ENCODE results near the gene INPP5A. TPM values are rescaled to one million over a fixed set of nuclear protein-coding genes. Genes with fewer than 3 reads are reported as not detected.
A peak's percentile ranks its signal among the peaks of the same experiment; 100 is the strongest.
"Not testable (repeated sequence)": the region's sequence is repeated elsewhere in the genome, so short reads cannot be mapped to it uniquely, and the experiment has no call there.

INPP5A gene
- total RNA-seq, 4 donors from 2014 or later = 31.2 to 51.8 (median 41.5) TPM

DNA sequence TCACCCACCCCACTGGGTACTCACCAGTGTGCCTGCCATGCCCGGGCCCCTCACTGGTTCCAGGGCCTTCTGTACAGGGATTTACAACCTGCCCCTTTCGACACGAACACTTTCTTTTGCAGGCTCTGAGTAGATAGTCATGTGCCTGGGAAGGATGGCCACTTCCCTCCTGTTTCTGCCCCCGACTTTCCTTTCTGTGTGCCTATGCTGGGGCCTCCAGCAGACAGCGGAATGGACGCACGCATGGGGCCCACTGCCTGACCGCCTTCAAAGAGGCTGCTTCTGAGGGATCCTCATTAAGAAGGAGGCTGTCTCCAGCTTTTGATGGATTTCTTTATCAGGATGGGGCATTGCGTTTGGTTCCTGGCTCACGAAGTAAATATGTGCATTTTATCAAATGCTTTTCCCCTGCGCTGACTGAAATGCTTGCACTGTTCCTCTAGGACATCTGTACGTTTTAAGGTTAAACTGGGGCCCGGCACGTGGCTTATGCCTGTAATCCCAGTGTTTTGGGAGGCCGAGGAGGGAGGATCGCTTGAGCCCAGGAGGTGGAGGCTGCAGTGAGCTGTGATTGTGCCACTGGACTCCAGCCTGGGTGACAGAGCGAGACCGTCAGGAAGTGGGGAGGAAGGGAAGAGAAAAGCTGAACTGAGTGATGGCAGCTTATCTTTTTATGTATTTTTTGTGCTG is 277.7 kb downstream of the INPP5A start:
- TF ChIP-seq, protein P1, sequence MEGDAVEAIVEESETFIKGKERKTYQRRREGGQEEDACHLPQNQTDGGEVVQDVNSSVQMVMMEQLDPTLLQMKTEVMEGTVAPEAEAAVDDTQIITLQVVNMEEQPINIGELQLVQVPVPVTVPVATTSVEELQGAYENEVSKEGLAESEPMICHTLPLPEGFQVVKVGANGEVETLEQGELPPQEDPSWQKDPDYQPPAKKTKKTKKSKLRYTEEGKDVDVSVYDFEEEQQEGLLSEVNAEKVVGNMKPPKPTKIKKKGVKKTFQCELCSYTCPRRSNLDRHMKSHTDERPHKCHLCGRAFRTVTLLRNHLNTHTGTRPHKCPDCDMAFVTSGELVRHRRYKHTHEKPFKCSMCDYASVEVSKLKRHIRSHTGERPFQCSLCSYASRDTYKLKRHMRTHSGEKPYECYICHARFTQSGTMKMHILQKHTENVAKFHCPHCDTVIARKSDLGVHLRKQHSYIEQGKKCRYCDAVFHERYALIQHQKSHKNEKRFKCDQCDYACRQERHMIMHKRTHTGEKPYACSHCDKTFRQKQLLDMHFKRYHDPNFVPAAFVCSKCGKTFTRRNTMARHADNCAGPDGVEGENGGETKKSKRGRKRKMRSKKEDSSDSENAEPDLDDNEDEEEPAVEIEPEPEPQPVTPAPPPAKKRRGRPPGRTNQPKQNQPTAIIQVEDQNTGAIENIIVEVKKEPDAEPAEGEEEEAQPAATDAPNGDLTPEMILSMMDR (IDR thresholded peaks at IDR 0.05) = no peak
- TF ChIP-seq POLR2A (IDR thresholded peaks at IDR 0.05) = no peak
- 76% methylated on average over 18 of the region's 18 CpGs for WGBS, 2 donors
- intact Hi-C loops (cut with DNase I; ENCODE audit: low total_unique reads) = no loop called here
- DNase-seq (ENCODE audit: low spot score in 2 of 2) = peak in 1 of 2 donors; percentile 60
- no peak overlapping the region for H3K4me3 ChIP-seq (ENCODE audit: low read depth, poor library complexity, severe bottlenecking)

DNA sequence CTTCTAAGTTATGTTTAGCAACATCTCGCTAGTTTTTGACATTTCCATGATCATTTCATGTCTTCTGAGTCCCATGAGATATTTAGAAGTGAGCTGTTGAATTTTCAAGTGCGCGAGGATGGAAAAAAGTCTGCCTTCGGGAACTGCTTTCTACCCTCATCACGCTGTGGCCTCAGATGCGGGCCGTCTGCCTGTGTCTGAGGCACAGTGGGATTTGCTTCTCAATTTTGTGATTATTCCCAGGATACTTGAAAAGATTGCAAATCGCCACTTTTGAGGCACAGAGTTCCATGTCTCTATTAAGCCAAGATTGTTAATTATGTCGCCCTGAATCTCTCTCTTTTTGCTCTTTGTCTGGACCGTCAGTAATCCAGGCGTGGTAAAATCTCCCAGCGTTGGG is 279.1 kb downstream of the INPP5A start:
- no peak overlapping the region for H3K4me3 ChIP-seq (ENCODE audit: low read depth, poor library complexity, severe bottlenecking)
- WGBS, 2 donors = 71 to 80% methylated on average over 12 of the region's 12 CpGs
- intact Hi-C loops (cut with DNase I; ENCODE audit: low total_unique reads) = no loop called here
- TF ChIP-seq, protein P1 (IDR thresholded peaks at IDR 0.05) = no peak
- no peak for TF ChIP-seq POLR2A (IDR thresholded peaks at IDR 0.05)
- peak in 1 of 2 donors; percentile 17 for DNase-seq (ENCODE audit: low spot score in 2 of 2)

DNA sequence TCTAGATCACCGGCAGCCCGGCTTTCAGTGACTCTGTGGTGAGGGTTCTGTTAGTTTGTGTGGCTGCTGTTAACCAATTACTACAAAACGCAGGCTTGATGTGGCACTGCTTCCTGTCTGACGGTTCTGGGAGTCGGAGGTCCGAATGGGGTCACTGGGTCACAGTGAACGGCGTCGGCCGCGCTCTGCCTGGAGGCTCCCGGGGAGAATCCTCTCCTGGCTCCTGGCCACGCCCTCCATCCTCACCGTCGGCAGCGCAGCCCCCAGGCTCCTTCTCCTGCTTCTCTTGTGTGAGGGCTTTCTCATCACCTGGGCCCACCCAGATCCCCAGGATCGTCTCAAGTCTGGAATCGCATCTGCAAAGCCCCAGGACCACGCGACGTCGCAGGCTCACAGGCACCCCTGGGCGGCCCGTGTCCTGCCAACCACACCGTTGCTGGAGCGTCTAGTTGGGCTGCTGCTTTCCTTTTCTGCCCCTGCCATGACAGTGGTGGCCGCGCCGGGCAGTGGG is 280.2 kb downstream of the INPP5A start:
- DNase-seq (ENCODE audit: low spot score in 2 of 2) = peak in 1 of 2 donors; percentile 76
- WGBS, 2 donors = 79 to 83% methylated on average over 29 of the region's 29 CpGs
- H3K4me3 ChIP-seq (ENCODE audit: low read depth, poor library complexity, severe bottlenecking) = no peak overlapping the region
- intact Hi-C loops (cut with DNase I; ENCODE audit: low total_unique reads) = no loop called here
- TF ChIP-seq, protein P1 (IDR thresholded peaks at IDR 0.05) = no peak
- TF ChIP-seq POLR2A (IDR thresholded peaks at IDR 0.05) = no peak

DNA sequence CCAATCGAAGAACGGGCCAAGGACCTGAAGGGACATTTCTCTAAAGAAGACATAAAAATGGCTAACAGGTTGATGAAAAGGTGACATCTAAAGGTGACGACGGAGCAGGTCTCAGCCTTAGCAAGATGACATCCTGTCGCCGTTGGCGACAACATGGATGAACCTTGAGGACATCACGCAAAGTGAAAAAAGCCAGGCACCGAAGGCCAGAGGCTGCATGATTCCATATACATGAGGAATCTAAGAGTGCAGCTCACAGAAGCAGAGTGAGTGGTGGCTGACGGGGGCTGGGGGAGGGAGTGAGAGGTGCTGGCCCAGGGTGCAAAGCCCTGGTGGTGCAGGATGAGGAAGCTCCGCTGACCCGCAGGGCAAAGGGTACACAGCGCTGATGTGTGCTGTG is 282.5 kb downstream of the INPP5A start:
- 92 to 93% methylated on average over 13 of the region's 13 CpGs for WGBS, 2 donors
- intact Hi-C loops (cut with DNase I; ENCODE audit: low total_unique reads) = no loop called here
- DNase-seq (ENCODE audit: low spot score in 2 of 2) = peak in 1 of 2 donors; percentile 52
- TF ChIP-seq, protein P1 (IDR thresholded peaks at IDR 0.05) = no peak
- no peak for TF ChIP-seq POLR2A (IDR thresholded peaks at IDR 0.05)
- no peak overlapping the region for H3K4me3 ChIP-seq (ENCODE audit: low read depth, poor library complexity, severe bottlenecking)

- intact Hi-C loops (cut with DNase I; ENCODE audit: low total_unique reads); H3K4me3 ChIP-seq (ENCODE audit: low read depth, poor library complexity, severe bottlenecking): not testable (repeated sequence)
- peak in 1 of 2 donors; percentile 50 for DNase-seq (ENCODE audit: low spot score in 2 of 2)
- 87 to 93% methylated on average over 22 to 31 of the region's 34 CpGs for WGBS, 2 donors
These were observed 288.4 kb downstream of the INPP5A start for GRCh38 chr10:132825783-132826523.

Measured in lower leg skin (tissue), 4 donors.